GM23248 (cell line): ENCODE results near the gene TWF2.

Experiments
- EZH2 ChIP-seq: fragments of 200-600 bp; sonication (generic); IDR thresholded peaks from 2 replicates; pipeline ENCODE4 v1.6.1; 2018; ENCODE audit warnings: antibody characterized with exemption, mild to moderate bottlenecking; ENCODE audit not compliant: insufficient read depth, poor library complexity, severe bottlenecking
- EZH2phosphoT487 ChIP-seq: fragments of 200-600 bp; sonication (generic); IDR thresholded peaks from 2 replicates; pipeline ENCODE4 v1.6.1; 2018; ENCODE audit warnings: antibody characterized with exemption, moderate library complexity, mild to moderate bottlenecking, low read depth; ENCODE audit not compliant: insufficient read depth

DNA sequence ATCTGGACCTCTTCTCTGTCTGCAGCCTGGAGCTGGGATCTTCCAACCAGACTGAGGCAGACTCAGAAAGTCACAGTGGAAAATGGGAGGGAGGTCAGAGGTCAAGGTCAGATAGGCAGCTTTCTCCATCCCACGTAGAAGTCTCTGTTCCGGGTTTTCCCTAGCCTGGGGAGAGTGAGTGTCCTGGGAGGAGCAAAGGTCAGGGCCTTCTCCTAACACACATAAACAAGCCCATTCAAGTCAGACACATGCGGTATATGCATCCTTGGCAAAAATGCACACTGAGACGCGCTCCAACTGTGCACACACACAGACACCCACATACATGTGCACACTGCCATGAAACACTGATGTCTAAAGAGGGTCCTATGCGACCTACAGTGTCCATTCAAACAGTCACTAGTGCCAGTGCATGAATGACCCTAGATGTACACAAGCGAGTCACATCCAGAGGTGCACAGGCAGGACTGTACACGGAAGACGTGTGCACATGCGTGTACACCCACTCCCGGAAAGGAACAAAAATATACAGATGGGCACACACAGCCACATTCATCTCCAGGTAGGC, 681 bp downstream of the TWF2 start:
- TF ChIP-seq EZH2 (no peak), EZH2phosphoT487 (no peak)
